ENCODE results near the gene KIF25.

- TF ChIP-seq CTCF (conservative IDR thresholded peaks at IDR 0.05; ENCODE audit: low read length) = no peak
- TF ChIP-seq EZH2phosphoT487 (IDR thresholded peaks at IDR 0.05; ENCODE audit: borderline replicate concordance) = no peak
Measured at GRCh38 chr6:168028181-168028580, 30.7 kb downstream of the KIF25 start.

Data from Loucy (cell line).